Measurements from ENCODE around the gene NCKAP1.
"Not testable (repeated sequence)": the region's sequence is repeated elsewhere in the genome, so short reads cannot be mapped to it uniquely, and the experiment has no call there.

- TF ChIP-seq POLR2A, CTCF (IDR thresholded peaks at IDR 0.05): not testable (repeated sequence)
Observed at GRCh38 chr2:182876653-182877052, 161.6 kb downstream of the NCKAP1 start.

Data from body of pancreas (tissue), 4 donors.